GM06990 (cell line): ENCODE data around the gene SVIP.
A peak's percentile ranks its signal among the peaks of the same experiment; 100 is the strongest.

Experiments
- DNase-seq: peaks from one replicate; pipeline ENCODE4 v3.0.0-alpha.2; 2011; ENCODE audit not compliant: insufficient read length; ENCODE audit errors: extremely low read depth
- H3K27me3 ChIP-seq: replicated peaks from 2 replicates; pipeline ENCODE4 v1.6.0; 2011; ENCODE audit warnings: low read length; ENCODE audit not compliant: control insufficient read depth, insufficient read depth
- H3K36me3 ChIP-seq: 2 replicates; pipeline ENCODE4 v1.5.1; 2011; ENCODE audit warnings: low read length; ENCODE audit not compliant: control insufficient read depth, insufficient read depth
- H3K4me3 ChIP-seq: replicated peaks from 2 replicates; pipeline ENCODE4 v1.5.1; 2011; ENCODE audit warnings: low read depth, mild to moderate bottlenecking, control low read depth, low read length
- CTCF ChIP-seq: IDR thresholded peaks from 2 replicates; pipeline ENCODE4 v1.5.1; 2011; ENCODE audit warnings: low read length, control low read depth, mild to moderate bottlenecking, inconsistent platforms; ENCODE audit not compliant: insufficient read depth, poor library complexity, severe bottlenecking

SVIP gene

DNA sequence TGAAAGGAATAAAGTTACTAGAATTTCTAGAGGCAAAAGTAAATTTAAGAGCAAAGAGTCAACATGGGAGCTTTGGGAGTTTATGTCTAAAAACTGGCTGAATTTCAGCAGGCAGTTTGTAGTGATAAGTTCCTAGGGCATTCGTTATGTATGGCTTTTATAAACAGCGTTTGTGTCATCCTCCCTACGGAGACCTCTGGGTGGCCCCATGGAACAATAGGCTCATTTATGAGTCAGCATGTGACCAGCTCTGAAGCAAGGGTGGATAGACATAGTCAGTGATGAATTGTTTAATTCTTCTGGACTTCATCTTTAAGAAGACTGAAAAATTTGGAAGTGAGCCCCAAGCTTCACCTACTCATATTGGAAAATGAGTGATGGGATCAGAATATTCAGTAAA is 37.1 kb downstream of the SVIP start:
- no peaks in the 10 kb centered on the region for H3K36me3 ChIP-seq
- DNase-seq, result no peak
- no peaks in the 10 kb centered on the region for H3K27me3 ChIP-seq
- no peak for TF ChIP-seq CTCF
- H3K4me3 ChIP-seq, result no peak overlapping the region

- H3K36me3 ChIP-seq, result no peaks in the 10 kb centered on the region
- no peak overlapping the region for H3K4me3 ChIP-seq
- peak; percentile 16 for DNase-seq
- no peaks in the 10 kb centered on the region for H3K27me3 ChIP-seq
- TF ChIP-seq CTCF, result peak; percentile 58
Observed at GRCh38 chr11:22787551-22788162, 41.9 kb downstream of the SVIP start.

GRCh38 chr11:22787055-22787454 is 42.5 kb downstream of the SVIP start:
- Histone ChIP-seq H3K36me3 (no peaks in the 10 kb centered on the region), H3K4me3 (no peak overlapping the region), H3K27me3 (no peaks in the 10 kb centered on the region)
- no peak for DNase-seq
- TF ChIP-seq CTCF, result no peak

DNA sequence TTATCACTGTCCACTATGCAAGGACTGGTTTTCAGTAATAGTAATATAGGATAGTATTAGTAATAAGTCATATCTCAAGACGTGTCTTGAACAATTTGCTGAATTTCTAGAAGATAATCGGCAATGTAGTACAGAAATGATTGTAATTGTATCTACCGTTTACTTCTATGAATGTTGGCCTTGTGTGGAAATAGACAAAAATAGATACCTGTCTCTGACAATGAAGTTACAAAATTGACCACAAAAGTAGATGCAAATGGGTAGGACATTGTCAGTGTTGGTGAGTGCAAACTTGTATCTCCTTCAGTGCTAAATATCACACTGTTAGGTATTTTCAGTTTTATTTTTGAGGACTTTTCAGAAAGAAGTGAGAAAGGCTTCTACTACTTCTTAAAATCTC is 43.1 kb downstream of the SVIP start:
- Histone ChIP-seq H3K36me3 (no peaks in the 10 kb centered on the region), H3K27me3 (no peaks in the 10 kb centered on the region), H3K4me3 (no peak overlapping the region)
- TF ChIP-seq CTCF, result no peak
- peak; percentile 44 for DNase-seq

DNA sequence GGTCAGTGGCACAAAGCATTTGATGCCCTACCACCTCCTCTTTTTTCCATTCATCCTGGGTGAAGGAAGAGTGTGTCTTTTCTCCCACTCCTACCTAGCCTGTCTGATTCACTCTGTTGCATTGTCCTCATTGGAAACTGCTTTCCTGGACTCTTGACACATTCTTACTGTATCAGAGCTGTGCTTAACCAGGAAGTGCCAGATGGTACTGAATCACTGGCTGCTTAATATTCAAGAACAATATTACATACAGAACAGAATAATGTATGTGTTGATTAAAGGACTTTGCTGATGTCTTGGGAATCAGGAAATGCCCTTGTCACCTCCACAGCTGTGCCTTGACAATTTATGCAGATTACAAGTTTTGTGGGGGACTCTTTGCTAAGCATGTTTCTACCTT is 44.4 kb downstream of the SVIP start:
- DNase-seq, result no peak
- TF ChIP-seq CTCF, result no peak
- H3K27me3 ChIP-seq, result no peaks in the 10 kb centered on the region
- H3K36me3 ChIP-seq, result no peaks in the 10 kb centered on the region
- H3K4me3 ChIP-seq, result no peak overlapping the region
